Measurements from ENCODE around the gene ANXA11. TPM values are rescaled to one million over a fixed set of nuclear protein-coding genes. Genes with fewer than 3 reads are reported as not detected.

Gene ANXA11
- total and polyA plus RNA-seq, 9 of the 15 experiments (the other 6 are each of a cell fraction or from before 2014, with no cell fraction given) = 43.6 to 212 (median 109) TPM

DNA sequence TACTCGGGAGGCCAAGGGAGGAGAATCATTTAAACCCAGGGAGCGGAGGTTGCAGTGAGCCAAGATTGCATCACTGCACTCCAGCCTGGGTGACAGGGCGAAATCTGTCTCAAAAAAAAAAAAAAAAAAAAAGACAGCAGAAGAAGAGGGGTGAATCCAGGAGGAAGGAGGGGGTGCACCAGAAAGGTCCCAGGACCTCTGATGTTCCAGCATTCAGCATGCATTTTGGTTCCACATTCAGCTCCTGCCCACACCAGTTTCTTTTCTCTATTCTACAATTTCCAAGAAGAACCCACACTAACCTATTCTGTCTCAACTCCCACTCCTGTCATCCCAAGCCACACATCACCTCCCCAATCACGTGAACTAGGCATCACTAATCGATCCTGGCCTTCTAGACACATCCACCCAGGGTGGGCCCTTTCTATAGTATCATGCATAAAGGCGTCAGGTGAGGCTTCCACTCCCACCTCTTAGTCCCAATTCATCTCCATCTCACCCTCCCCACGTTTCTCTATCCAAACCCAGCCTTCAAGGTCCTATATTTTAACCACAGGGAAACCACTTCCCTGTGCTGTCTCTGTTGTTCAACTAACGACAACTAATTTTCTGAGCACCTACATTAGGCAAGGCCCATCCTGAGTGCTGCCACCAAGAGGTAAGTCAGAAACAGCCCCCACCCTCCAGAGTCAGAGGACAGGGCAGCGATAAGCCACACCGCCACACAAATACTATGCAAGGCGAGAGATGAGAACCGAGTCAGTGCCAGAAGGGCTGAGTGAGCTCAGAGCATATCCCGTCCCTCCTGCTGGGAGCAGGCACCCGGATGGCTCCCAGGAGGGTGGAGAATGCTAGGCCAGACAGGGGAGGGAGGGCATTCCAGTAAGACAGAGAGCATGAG is 2.2 kb downstream of the ANXA11 start (continued):
- TF ChIP-seq, protein P1, sequence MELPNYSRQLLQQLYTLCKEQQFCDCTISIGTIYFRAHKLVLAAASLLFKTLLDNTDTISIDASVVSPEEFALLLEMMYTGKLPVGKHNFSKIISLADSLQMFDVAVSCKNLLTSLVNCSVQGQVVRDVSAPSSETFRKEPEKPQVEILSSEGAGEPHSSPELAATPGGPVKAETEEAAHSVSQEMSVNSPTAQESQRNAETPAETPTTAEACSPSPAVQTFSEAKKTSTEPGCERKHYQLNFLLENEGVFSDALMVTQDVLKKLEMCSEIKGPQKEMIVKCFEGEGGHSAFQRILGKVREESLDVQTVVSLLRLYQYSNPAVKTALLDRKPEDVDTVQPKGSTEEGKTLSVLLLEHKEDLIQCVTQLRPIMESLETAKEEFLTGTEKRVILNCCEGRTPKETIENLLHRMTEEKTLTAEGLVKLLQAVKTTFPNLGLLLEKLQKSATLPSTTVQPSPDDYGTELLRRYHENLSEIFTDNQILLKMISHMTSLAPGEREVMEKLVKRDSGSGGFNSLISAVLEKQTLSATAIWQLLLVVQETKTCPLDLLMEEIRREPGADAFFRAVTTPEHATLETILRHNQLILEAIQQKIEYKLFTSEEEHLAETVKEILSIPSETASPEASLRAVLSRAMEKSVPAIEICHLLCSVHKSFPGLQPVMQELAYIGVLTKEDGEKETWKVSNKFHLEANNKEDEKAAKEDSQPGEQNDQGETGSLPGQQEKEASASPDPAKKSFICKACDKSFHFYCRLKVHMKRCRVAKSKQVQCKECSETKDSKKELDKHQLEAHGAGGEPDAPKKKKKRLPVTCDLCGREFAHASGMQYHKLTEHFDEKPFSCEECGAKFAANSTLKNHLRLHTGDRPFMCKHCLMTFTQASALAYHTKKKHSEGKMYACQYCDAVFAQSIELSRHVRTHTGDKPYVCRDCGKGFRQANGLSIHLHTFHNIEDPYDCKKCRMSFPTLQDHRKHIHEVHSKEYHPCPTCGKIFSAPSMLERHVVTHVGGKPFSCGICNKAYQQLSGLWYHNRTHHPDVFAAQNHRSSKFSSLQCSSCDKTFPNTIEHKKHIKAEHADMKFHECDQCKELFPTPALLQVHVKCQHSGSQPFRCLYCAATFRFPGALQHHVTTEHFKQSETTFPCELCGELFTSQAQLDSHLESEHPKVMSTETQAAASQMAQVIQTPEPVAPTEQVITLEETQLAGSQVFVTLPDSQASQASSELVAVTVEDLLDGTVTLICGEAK (IDR thresholded peaks at IDR 0.05) = peak; percentile 14; the same call in 1 of the 2 replicates
- TF ChIP-seq, protein P1 (CRISPR knock-in tag; IDR thresholded peaks at IDR 0.05) = no peak
- TF ChIP-seq THRAP3 (IDR thresholded peaks at IDR 0.05; ENCODE audit: borderline replicate concordance) (no peak), NFXL1 (CRISPR knock-in tag; IDR thresholded peaks at IDR 0.05) (no peak), ZEB2 (IDR thresholded peaks at IDR 0.05) (peak; percentile 86), PTBP1 (IDR thresholded peaks at IDR 0.05; ENCODE audit: low read depth, low read length) (no peak), MECOM (CRISPR knock-in tag; IDR thresholded peaks at IDR 0.05) (no peak), GABPB2 (CRISPR knock-in tag; conservative IDR thresholded peaks at IDR 0.05) (no peak), NR1H2 (CRISPR knock-in tag; IDR thresholded peaks at IDR 0.05) (no peak), ZNF75A (CRISPR knock-in tag; IDR thresholded peaks at IDR 0.05) (no peak)
- TF ChIP-seq, protein P2, sequence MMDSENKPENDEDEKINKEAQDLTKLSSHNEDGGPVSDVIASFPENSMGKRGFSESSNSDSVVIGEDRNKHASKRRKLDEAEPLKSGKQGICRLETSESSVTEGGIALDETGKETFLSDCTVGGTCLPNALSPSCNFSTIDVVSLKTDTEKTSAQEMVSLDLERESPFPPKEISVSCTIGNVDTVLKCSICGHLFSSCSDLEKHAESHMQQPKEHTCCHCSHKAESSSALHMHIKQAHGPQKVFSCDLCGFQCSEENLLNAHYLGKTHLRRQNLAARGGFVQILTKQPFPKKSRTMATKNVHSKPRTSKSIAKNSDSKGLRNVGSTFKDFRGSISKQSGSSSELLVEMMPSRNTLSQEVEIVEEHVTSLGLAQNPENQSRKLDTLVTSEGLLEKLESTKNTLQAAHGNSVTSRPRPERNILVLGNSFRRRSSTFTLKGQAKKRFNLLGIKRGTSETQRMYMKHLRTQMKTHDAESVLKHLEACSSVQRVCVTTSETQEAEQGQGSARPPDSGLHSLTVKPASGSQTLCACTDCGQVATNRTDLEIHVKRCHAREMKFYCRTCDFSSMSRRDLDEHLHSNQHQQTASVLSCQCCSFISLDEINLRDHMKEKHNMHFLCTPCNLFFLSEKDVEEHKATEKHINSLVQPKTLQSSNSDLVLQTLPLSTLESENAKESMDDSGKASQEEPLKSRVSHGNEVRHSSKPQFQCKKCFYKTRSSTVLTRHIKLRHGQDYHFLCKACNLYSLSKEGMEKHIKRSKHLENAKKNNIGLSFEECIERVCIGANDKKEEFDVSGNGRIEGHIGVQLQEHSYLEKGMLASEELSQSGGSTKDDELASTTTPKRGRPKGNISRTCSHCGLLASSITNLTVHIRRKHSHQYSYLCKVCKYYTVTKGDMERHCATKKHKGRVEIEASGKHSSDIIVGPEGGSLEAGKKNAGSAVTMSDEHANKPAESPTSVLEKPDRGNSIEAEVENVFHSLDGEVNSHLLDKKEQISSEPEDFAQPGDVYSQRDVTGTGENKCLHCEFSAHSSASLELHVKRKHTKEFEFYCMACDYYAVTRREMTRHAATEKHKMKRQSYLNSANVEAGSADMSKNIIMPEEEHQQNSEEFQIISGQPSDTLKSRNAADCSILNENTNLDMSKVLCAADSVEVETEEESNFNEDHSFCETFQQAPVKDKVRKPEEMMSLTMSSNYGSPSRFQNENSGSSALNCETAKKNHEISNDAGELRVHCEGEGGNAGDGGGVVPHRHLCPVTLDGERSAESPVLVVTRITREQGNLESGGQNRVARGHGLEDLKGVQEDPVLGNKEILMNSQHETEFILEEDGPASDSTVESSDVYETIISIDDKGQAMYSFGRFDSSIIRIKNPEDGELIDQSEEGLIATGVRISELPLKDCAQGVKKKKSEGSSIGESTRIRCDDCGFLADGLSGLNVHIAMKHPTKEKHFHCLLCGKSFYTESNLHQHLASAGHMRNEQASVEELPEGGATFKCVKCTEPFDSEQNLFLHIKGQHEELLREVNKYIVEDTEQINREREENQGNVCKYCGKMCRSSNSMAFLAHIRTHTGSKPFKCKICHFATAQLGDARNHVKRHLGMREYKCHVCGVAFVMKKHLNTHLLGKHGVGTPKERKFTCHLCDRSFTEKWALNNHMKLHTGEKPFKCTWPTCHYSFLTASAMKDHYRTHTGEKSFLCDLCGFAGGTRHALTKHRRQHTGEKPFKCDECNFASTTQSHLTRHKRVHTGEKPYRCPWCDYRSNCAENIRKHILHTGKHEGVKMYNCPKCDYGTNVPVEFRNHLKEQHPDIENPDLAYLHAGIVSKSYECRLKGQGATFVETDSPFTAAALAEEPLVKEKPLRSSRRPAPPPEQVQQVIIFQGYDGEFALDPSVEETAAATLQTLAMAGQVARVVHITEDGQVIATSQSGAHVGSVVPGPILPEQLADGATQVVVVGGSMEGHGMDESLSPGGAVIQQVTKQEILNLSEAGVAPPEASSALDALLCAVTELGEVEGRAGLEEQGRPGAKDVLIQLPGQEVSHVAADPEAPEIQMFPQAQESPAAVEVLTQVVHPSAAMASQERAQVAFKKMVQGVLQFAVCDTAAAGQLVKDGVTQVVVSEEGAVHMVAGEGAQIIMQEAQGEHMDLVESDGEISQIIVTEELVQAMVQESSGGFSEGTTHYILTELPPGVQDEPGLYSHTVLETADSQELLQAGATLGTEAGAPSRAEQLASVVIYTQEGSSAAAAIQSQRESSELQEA (IDR thresholded peaks at IDR 0.05; ENCODE audit: low read depth) = no peak

Measured in K562 (cell line).